Neural progenitor cell (in vitro differentiated cells): ENCODE results near the gene TCHHL1. TPM values are rescaled to one million over a fixed set of nuclear protein-coding genes. Genes with fewer than 3 reads are reported as not detected.

Source experiments
- DNase-seq: peaks from one replicate; pipeline ENCODE4 v3.0.0-alpha.2; 2016; ENCODE audit warnings: low spot score
- H2AFZ ChIP-seq: fragments of 200-600 bp; sonication (generic); replicated peaks from 2 replicates; pipeline ENCODE4 v1.6.1; 2016; ENCODE audit warnings: antibody characterized with exemption
- H3F3A ChIP-seq: fragments of 200-600 bp; sonication (generic); 2 replicates; pipeline ENCODE4 v1.6.1; 2016; ENCODE audit warnings: antibody characterized with exemption, low read depth
- H3K27ac ChIP-seq: fragments of 200-600 bp; sonication (generic); 2 replicates; pipeline ENCODE4 v1.5.1; 2016; ENCODE audit warnings: mild to moderate bottlenecking
- H3K27me3 ChIP-seq: fragments of 200-600 bp; sonication (generic); 2 replicates; pipeline ENCODE4 v1.6.1; 2016; ENCODE audit warnings: mild to moderate bottlenecking, moderate library complexity
- H3K36me3 ChIP-seq: fragments of 200-600 bp; sonication (generic); 2 replicates; pipeline ENCODE4 v1.5.1; 2016
- H3K4me1 ChIP-seq: fragments of 200-600 bp; sonication (generic); 2 replicates; pipeline ENCODE4 v1.6.1; 2016; ENCODE audit warnings: mixed run types
- H3K4me2 ChIP-seq: fragments of 200-600 bp; sonication (generic); 2 replicates; pipeline ENCODE4 v1.6.1; 2016
- H3K4me3 ChIP-seq: fragments of 200-600 bp; sonication (generic); 2 replicates; pipeline ENCODE4 v1.5.1; 2016
- H3K79me2 ChIP-seq: fragments of 200-600 bp; sonication (generic); 2 replicates; pipeline ENCODE4 v1.6.1; 2016; ENCODE audit warnings: low read depth
- H3K9ac ChIP-seq: fragments of 200-600 bp; sonication (generic); 2 replicates; pipeline ENCODE4 v1.6.1; 2016
- H3K9me3 ChIP-seq: fragments of 200-600 bp; sonication (generic); 2 replicates; pipeline ENCODE4 v1.5.1; 2016; ENCODE audit warnings: low read depth
- H4K20me1 ChIP-seq: fragments of 200-600 bp; sonication (generic); 2 replicates; pipeline ENCODE4 v1.6.1; 2016; ENCODE audit warnings: low read depth
- H3K27ac Mint-ChIP-seq: 3 replicates; pipeline ENCODE4 v1.8.0; 2021; ENCODE audit warnings: mixed read lengths
- H3K27me3 Mint-ChIP-seq: 2 replicates; pipeline ENCODE4 v1.8.0; 2022; ENCODE audit warnings: low read depth, mild to moderate bottlenecking, inconsistent platforms, moderate library complexity, mixed read lengths; ENCODE audit not compliant: insufficient read depth
- H3K36me3 Mint-ChIP-seq: 3 replicates; pipeline ENCODE4 v1.8.0; 2021; ENCODE audit warnings: mixed read lengths
- H3K4me1 Mint-ChIP-seq: 3 replicates; pipeline ENCODE4 v1.8.0; 2021; ENCODE audit warnings: mixed read lengths
- H3K4me3 Mint-ChIP-seq: 3 replicates; pipeline ENCODE4 v1.8.0; 2021; ENCODE audit warnings: mild to moderate bottlenecking, moderate library complexity, mixed read lengths
- H3K9me3 Mint-ChIP-seq: 3 replicates; pipeline ENCODE4 v1.8.0; 2020; ENCODE audit warnings: mixed read lengths
- EZH2 ChIP-seq: fragments of 200-600 bp; sonication (generic); IDR thresholded peaks from 2 replicates; pipeline ENCODE4 v1.6.1; 2017; ENCODE audit warnings: antibody characterized with exemption, mild to moderate bottlenecking, moderate library complexity
- EZH2phosphoT487 ChIP-seq: fragments of 200-600 bp; sonication (generic); IDR thresholded peaks from 2 replicates; pipeline ENCODE4 v1.6.1; 2017; ENCODE audit warnings: antibody characterized with exemption
- total RNA-seq: library from RNA; depleted of rRNA; stranded (reverse); fragments of >200 nt; gene quantifications from 2 replicates; pipeline ENCODE4 v1.2.3, GENCODE V29; 2015; ENCODE audit warnings: low replicate concordance
- TF ChIP-seq, protein P1 (sequence below): fragments of 200-600 bp; sonication (generic); IDR thresholded peaks from 2 replicates; pipeline ENCODE4 v1.5.1; 2017; ENCODE audit warnings: antibody characterized with exemption, mild to moderate bottlenecking

Gene TCHHL1
- total RNA-seq, 1 donor from 2014 or later, result not detected

GRCh38 chr1:152110860-152111514 lies 22.1 kb upstream of the TCHHL1 start:
- Mint-ChIP-seq H3K27me3 (peaks cover 10% of the 10 kb centered on the region), H3K9me3 (peaks cover 6% of the 10 kb centered on the region), H3K36me3 (no peaks in the 10 kb centered on the region), H3K4me1 (no peaks in the 10 kb centered on the region), H3K27ac (no peak overlapping the region), H3K4me3 (no peak overlapping the region)
- Histone ChIP-seq H3K9ac (no peak overlapping the region), H3K4me2 (peak overlapping the region; percentile 61), H3K27me3 (peaks cover 100% of the 10 kb centered on the region), H3K79me2 (no peaks in the 10 kb centered on the region), H3K36me3 (no peaks in the 10 kb centered on the region), H3K9me3 (no peaks in the 10 kb centered on the region), H3F3A (peaks cover 14% of the 10 kb centered on the region), H4K20me1 (no peaks in the 10 kb centered on the region), H3K4me1 (no peaks in the 10 kb centered on the region), H3K27ac (no peak overlapping the region), H3K4me3 (peak overlapping the region; percentile 24), H2AFZ (peak overlapping the region; percentile 79)
- TF ChIP-seq EZH2 (peak; percentile 17), EZH2phosphoT487 (peak; percentile 22)
- TF ChIP-seq, protein P1, sequence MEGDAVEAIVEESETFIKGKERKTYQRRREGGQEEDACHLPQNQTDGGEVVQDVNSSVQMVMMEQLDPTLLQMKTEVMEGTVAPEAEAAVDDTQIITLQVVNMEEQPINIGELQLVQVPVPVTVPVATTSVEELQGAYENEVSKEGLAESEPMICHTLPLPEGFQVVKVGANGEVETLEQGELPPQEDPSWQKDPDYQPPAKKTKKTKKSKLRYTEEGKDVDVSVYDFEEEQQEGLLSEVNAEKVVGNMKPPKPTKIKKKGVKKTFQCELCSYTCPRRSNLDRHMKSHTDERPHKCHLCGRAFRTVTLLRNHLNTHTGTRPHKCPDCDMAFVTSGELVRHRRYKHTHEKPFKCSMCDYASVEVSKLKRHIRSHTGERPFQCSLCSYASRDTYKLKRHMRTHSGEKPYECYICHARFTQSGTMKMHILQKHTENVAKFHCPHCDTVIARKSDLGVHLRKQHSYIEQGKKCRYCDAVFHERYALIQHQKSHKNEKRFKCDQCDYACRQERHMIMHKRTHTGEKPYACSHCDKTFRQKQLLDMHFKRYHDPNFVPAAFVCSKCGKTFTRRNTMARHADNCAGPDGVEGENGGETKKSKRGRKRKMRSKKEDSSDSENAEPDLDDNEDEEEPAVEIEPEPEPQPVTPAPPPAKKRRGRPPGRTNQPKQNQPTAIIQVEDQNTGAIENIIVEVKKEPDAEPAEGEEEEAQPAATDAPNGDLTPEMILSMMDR, result no peak
- peak; percentile 34 for DNase-seq

DNA sequence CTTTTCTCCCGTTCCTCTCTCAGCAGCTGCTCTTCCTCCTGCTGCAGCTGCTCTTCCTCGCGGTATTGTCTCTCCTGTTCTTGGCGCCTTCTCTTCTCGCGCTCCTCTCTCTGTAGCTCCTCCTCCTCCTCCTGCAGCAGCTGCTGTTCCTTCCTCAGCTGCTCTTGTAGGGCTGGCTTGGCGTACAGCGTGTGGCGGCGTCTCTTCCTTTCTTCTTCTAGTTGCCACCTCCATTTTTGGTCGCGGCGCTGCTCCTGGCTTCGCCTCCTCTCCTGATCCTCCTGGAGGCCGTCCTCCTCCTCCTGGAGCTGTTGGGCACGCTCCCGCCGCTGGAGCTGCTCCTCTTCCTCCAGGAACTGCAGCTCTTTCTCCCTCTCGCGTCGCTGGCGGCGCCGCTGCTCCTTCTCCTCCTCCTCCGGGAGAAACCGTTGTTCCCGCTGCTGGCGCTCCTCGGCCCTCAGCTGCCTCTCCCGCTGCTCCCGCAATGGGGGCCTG lies 21.5 kb upstream of the TCHHL1 start:
- Histone ChIP-seq H3K9me3 (no peaks in the 10 kb centered on the region), H4K20me1 (no peaks in the 10 kb centered on the region), H3K9ac (no peak overlapping the region), H3K27me3 (peaks cover 100% of the 10 kb centered on the region), H3K79me2 (no peaks in the 10 kb centered on the region), H3K36me3 (no peaks in the 10 kb centered on the region), H3K4me2 (peak overlapping the region; percentile 61), H3K4me1 (no peaks in the 10 kb centered on the region), H3K4me3 (peak overlapping the region; percentile 24), H3K27ac (no peak overlapping the region), H3F3A (peaks cover 14% of the 10 kb centered on the region), H2AFZ (peak overlapping the region; percentile 79)
- TF ChIP-seq EZH2 (peak; percentile 2), EZH2phosphoT487 (no peak)
- TF ChIP-seq, protein P1, result no peak
- Mint-ChIP-seq H3K27ac (no peak overlapping the region), H3K9me3 (peaks cover 6% of the 10 kb centered on the region), H3K36me3 (no peaks in the 10 kb centered on the region), H3K4me1 (no peaks in the 10 kb centered on the region), H3K27me3 (peaks cover 10% of the 10 kb centered on the region), H3K4me3 (no peak overlapping the region)
- DNase-seq, result peak; percentile 28

DNA sequence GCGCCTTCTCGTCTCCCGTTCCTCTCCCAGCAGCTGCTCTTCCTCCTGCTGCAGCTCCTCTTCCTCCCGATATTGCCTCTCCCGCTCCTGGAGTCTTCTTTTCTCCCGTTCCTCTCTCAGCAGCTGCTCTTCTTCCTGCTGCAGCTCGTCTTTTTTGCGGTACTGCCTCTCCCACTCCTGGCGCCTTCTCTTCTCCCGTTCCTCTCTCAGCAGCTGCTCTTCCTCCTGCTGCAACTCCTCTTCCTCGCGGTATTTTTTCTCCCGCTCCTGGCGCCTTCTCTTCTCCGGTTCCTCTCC lies 21.1 kb upstream of the TCHHL1 start:
- TF ChIP-seq, protein P1, result no peak
- H3K4me2 ChIP-seq, result no peak overlapping the region
- no peak overlapping the region for H2AFZ ChIP-seq
- no peak overlapping the region for H3K27ac ChIP-seq
- H3K9me3 Mint-ChIP-seq, result peaks cover 6% of the 10 kb centered on the region
- H3K4me3 Mint-ChIP-seq, result no peak overlapping the region
- H4K20me1 ChIP-seq, result no peaks in the 10 kb centered on the region
- no peak overlapping the region for H3K4me3 ChIP-seq
- H3K9ac ChIP-seq, result no peak overlapping the region
- DNase-seq, result no peak
- no peaks in the 10 kb centered on the region for H3K4me1 ChIP-seq
- H3K27me3 ChIP-seq, result peaks cover 100% of the 10 kb centered on the region
- no peaks in the 10 kb centered on the region for H3K36me3 ChIP-seq
- no peaks in the 10 kb centered on the region for H3K79me2 ChIP-seq
- H3K9me3 ChIP-seq, result no peaks in the 10 kb centered on the region
- H3K36me3 Mint-ChIP-seq, result no peaks in the 10 kb centered on the region
- H3F3A ChIP-seq, result peaks cover 14% of the 10 kb centered on the region
- no peak overlapping the region for H3K27ac Mint-ChIP-seq
- no peaks in the 10 kb centered on the region for H3K4me1 Mint-ChIP-seq
- H3K27me3 Mint-ChIP-seq, result peaks cover 10% of the 10 kb centered on the region
